GM12873 (cell line): ENCODE results near the gene SPOCK1.

Experiments used
- CTCF ChIP-seq: IDR thresholded peaks from 2 replicates; pipeline ENCODE4 v1.5.1; 2012; ENCODE audit warnings: low read depth, mild to moderate bottlenecking, moderate library complexity, low read length, control low read depth; ENCODE audit not compliant: insufficient read depth; ENCODE audit errors: missing control alignments

Gene SPOCK1

GRCh38 chr5:137315109-137315508 is 184.0 kb downstream of the SPOCK1 start:
- TF ChIP-seq CTCF: no peak

- TF ChIP-seq CTCF: no peak
These were observed 185.5 kb downstream of the SPOCK1 start for GRCh38 chr5:137313526-137314175.

- TF ChIP-seq CTCF: no peak
These were observed 187.1 kb downstream of the SPOCK1 start for GRCh38 chr5:137312011-137312410.

- TF ChIP-seq CTCF: no peak
These were observed 188.9 kb downstream of the SPOCK1 start for GRCh38 chr5:137310051-137310730.

GRCh38 chr5:137309290-137309689 is 189.8 kb downstream of the SPOCK1 start:
- TF ChIP-seq CTCF: no peak

GRCh38 chr5:137308311-137308710 is 190.8 kb downstream of the SPOCK1 start:
- no peak for TF ChIP-seq CTCF

- no peak for TF ChIP-seq CTCF
These were observed 192.2 kb downstream of the SPOCK1 start for GRCh38 chr5:137306903-137307302.
